Adrenal gland (tissue), 12 donors: Measurements from ENCODE around the gene LCAT. TPM values are rescaled to one million over a fixed set of nuclear protein-coding genes. Genes with fewer than 3 reads are reported as not detected.
"Not testable (repeated sequence)": the region's sequence is repeated elsewhere in the genome, so short reads cannot be mapped to it uniquely, and the experiment has no call there.

ENCODE experiments used
- DNase-seq, 7 donors: peaks; one replicate each; pipeline ENCODE4 v3.0.0-alpha.2; 2019 to 2020
- H3K27ac ChIP-seq, 5 donors: fragments of 200-600 bp; sonication (generic) in 4 of 5; 1 replicate in 3 of 5; 2 replicates in 2 of 5; pipeline versions ENCODE4 v1.5.1 to v1.8.0; 2016 to 2020; ENCODE audit warnings: mild to moderate bottlenecking in 1 of 5
- H3K27me3 ChIP-seq: fragments of 200-600 bp; 2 replicates; pipeline ENCODE4 v1.8.0; 2021
- H3K36me3 ChIP-seq, 2 donors: fragments of 200-600 bp; replicated peaks in 1 of 2; 1 replicate in 1 of 2; 2 replicates in 1 of 2; pipeline versions ENCODE4 v1.5.1 to v1.8.0; 2018 to 2022
- H3K4me1 ChIP-seq, 2 donors: fragments of 200-600 bp; replicated peaks in 1 of 2; 1 replicate in 1 of 2; 2 replicates in 1 of 2; pipeline versions ENCODE4 v1.5.1 to v1.8.0; 2018 to 2021
- H3K4me3 ChIP-seq, 4 donors: fragments of 200-600 bp; sonication (generic) in 3 of 4; one replicate each; pipeline ENCODE4 v1.5.1; 2016 to 2018
- H3K9me3 ChIP-seq, 3 donors: fragments of 200-600 bp; sonication (generic) in 1 of 3; replicated peaks in 1 of 3; 1 replicate in 2 of 3; 2 replicates in 1 of 3; pipeline versions ENCODE4 v1.5.1 to v1.8.0; 2016 to 2021
- CTCF ChIP-seq, 6 experiments: fragments of 450-650 bp in 4 of 6; fragments of 200-600 bp in 2 of 6; sonication (generic) in 1 of 6; IDR thresholded peaks; 1 replicate in 5 of 6; 2 replicates in 1 of 6; pipeline versions ENCODE4 v1.5.1 to v1.8.0; 2016 to 2021; ENCODE audit warnings: antibody characterized with exemption in 6 of 6, mild to moderate bottlenecking in 2 of 6, moderate library complexity in 1 of 6
- POLR2A ChIP-seq, 2 donors: fragments of 450-650 bp; IDR thresholded peaks; one replicate each; pipeline ENCODE4 v1.6.1; 2017; ENCODE audit warnings: antibody characterized with exemption in 2 of 2, mild to moderate bottlenecking in 2 of 2, moderate library complexity in 1 of 2
- WGBS, 4 donors: extraction: QIAGEN DNeasy Blood & Tissue Kit in 2 of 4; methylation state at CpG; one replicate each; pipeline versions ENCODE4 v1.1.5 to v1.1.7; 2013 to 2017; 5-methylcytosine and 5-hydroxymethylcytosine counted together
- intact Hi-C, 2 donors: fragments of 100-400 bp; cut with DNase I; formaldehyde crosslinking; loops; one replicate each; pipeline versions ENCODE4 v1.14.1 to v1.15.0; 2022 to 2023
- polyA plus RNA-seq, 3 donors: library from polyadenylated mRNA; stranded (reverse); fragments of 200-250 nt in 2 of 3; fragments of 350-450 nt in 1 of 3; fragmentation: Illumina TruSeq in 1 of 3; extraction: RNeasy Lipid Tissue Mini Kit (QIAGEN cat#74804) in 1 of 3; gene quantifications; one replicate each; pipeline ENCODE4 v1.2.3, GENCODE V29; 2013 to 2014
- total RNA-seq, 9 donors: library from RNA; depleted of rRNA in 4 of 9; stranded (reverse); fragments of >200 nt in 4 of 9; fragments of 120-200 nt in 1 of 9; fragmentation: NEBNext Ultra II Directional in 1 of 9; extraction: Animal tissue kit (Norgen Biotek cat#: 25700) in 1 of 9; gene quantifications; one replicate each; pipeline versions ENCODE4 v1.1.0 to v1.2.4, GENCODE V29; 2013 to 2023
- donor health status: healthy with polysubstance abuse.
- donor health status: Bipolar disorder and iron deficiency.
- donor health status: DM: yes; HTN: yes; CAD: no.
- donor health status: DM: no; HTN: no; CAD: no.
- donor health status: DM: no; HTN: no; CAD: no.
- donor health status: DM: yes; HTN: yes; CAD: no.

The LCAT gene
- total and polyA plus RNA-seq, 12 donors, result 3.0 to 240 (median 12.6) TPM

GRCh38 chr16:67919622-67920221, 24.2 kb downstream of the LCAT start:
- 66 to 88% (median 71%) methylated on average over 3 to 6 of the region's 6 CpGs for WGBS, 4 donors
- intact Hi-C loops, result loop anchor here in 1 of 2 donors (10.0 kb wide), 2 partner anchors 105 to 245 kb away; no protein-coding TSS in a partner anchor
- Histone ChIP-seq H3K27me3 (no peaks in the 10 kb centered on the region), H3K4me3 (no peak overlapping the region), H3K9me3 (no peaks in the 10 kb centered on the region), H3K4me1 (peaks cover 9 to 15% of the 10 kb centered on the region in 2 donors), H3K36me3 (no peaks in the 10 kb centered on the region), H3K27ac (peak overlapping the region in 1 of 5 donors; percentile 37)
- TF ChIP-seq CTCF (IDR thresholded peaks at IDR 0.05) (no peak), POLR2A (IDR thresholded peaks at IDR 0.05) (no peak)
- no peak for DNase-seq

GRCh38 chr16:67917852-67918236, 26.1 kb downstream of the LCAT start:
- Histone ChIP-seq H3K4me3 (no peak overlapping the region), H3K27me3 (no peaks in the 10 kb centered on the region), H3K4me1 (peaks cover 9 to 15% of the 10 kb centered on the region in 2 donors), H3K9me3 (no peaks in the 10 kb centered on the region), H3K27ac (peak overlapping the region in 4 of 5 donors; percentile 33 to 85 (median 78)), H3K36me3 (no peaks in the 10 kb centered on the region)
- 36 to 58% (median 41%) methylated on average over 4 of the region's 4 CpGs for WGBS, 4 donors
- TF ChIP-seq CTCF (IDR thresholded peaks at IDR 0.05), result no peak
- peak in 1 of 2 donors; percentile 47 for TF ChIP-seq POLR2A (IDR thresholded peaks at IDR 0.05)
- peak; percentile 72 to 89 (median 85) for DNase-seq
- intact Hi-C loops, result no loop called here

- DNase-seq, result peak in 3 of 7 donors; percentile 44 to 55 (median 54)
- Histone ChIP-seq H3K27ac (peak overlapping the region in 4 of 5 donors; percentile 33 to 85 (median 78)), H3K4me3 (no peak overlapping the region), H3K9me3 (no peaks in the 10 kb centered on the region), H3K36me3 (no peaks in the 10 kb centered on the region), H3K4me1 (peaks cover 9 to 15% of the 10 kb centered on the region in 2 donors), H3K27me3 (no peaks in the 10 kb centered on the region)
- no peak for TF ChIP-seq POLR2A (IDR thresholded peaks at IDR 0.05)
- no peak for TF ChIP-seq CTCF (IDR thresholded peaks at IDR 0.05)
- intact Hi-C loops, result no loop called here
- 52 to 71% (median 58%) methylated on average over 4 to 6 of the region's 6 CpGs for WGBS, 4 donors
Observed at GRCh38 chr16:67917140-67917851, 26.6 kb downstream of the LCAT start.

GRCh38 chr16:67915831-67916723, 27.8 kb downstream of the LCAT start:
- no peak for TF ChIP-seq POLR2A (IDR thresholded peaks at IDR 0.05)
- no peak for TF ChIP-seq CTCF (IDR thresholded peaks at IDR 0.05)
- intact Hi-C loops, result no loop called here
- DNase-seq, result no peak
- no peaks in the 10 kb centered on the region for H3K27me3 ChIP-seq
- H3K36me3 ChIP-seq, result peaks cover 0 to 10% of the 10 kb centered on the region in 2 donors
- H3K9me3 ChIP-seq, result no peaks in the 10 kb centered on the region
- 79 to 87% (median 83%) methylated on average over 5 to 7 of the region's 7 CpGs for WGBS, 4 donors
- peak overlapping the region in 2 of 5 donors; percentile 84 to 85 for H3K27ac ChIP-seq
- H3K4me1 ChIP-seq, result peaks cover 9 to 15% of the 10 kb centered on the region in 2 donors
- H3K4me3 ChIP-seq, result no peak overlapping the region

- intact Hi-C loops, H3K9me3 ChIP-seq, H3K27me3 ChIP-seq, H3K27ac ChIP-seq, DNase-seq, H3K4me3 ChIP-seq: not testable (repeated sequence)
- peaks cover 9 to 15% of the 10 kb centered on the region in 2 donors for H3K4me1 ChIP-seq
- 80 to 100% (median 92%) methylated on average over 1 to 2 of the region's 2 CpGs; no CpG with 5 or more reads in 1 of the 4 donors for WGBS, 4 donors
- H3K36me3 ChIP-seq, result peaks cover 0 to 14% of the 10 kb centered on the region in 2 donors
Observed at GRCh38 chr16:67915496-67915769, 28.5 kb downstream of the LCAT start.
